Thoracic aorta endothelial cell (primary cell): Measurements from ENCODE around the gene ZMYM4. TPM values are rescaled to one million over a fixed set of nuclear protein-coding genes. Genes with fewer than 3 reads are reported as not detected.

Source experiments
- small RNA-seq: library from RNA; depleted of rRNA; stranded (forward); fragments of <200 nt; gene quantifications from one replicate; pipeline ENCODE3, GENCODE V24; 2012
- total RNA-seq: library from RNA; depleted of rRNA; stranded (reverse); fragments of >200 nt; gene quantifications from 2 replicates; pipeline ENCODE4 v1.2.3, GENCODE V29; 2012

The ZMYM4 gene
- total RNA-seq: 66.8 and 68.6 TPM in 2 replicates

DNA sequence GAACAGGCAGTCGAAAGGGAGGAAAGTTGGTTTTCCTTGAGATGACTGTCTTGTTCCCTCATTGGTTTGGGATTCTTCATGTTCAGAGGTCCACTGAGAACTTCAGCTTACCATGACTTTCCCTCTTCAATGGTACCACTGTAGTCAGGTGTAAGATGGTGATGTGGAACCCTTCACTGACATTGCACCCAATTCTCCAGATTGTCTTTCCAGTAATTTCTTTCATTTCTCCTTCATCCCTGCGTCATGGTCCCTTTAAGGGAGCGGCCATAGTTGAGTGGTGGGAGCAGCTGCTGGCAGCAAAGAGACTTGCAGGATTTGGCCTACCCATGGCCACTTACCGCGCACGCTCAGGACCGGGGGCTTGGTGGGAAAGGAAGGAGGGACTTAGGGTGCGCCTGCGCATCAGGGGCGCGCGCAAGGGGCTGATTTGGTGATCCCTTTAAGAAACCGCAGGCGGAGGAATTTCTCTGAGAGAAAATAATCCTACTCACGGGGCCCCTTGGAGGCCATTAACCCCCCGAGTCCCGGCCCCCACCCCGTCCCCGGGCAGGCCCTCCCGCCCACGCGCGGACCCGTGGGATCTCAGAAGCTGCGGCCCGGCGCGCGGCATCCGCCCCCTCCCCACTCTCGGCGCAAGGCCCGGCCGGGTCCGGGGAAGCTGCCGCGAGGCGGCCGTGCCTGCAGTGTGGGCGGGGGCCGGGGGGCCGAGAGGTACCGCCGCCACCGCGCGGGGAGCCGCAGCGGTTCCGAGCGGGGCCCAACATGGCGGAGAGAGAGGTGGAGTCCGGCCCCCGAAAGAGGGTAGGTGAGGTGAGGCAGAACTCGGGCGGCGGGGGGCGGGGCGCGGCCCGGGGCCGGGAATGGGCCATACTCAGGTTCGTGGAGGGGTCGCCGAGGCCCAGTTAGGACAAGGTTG lies at the start of gene ZMYM4:
TSS of gene ZMYM4 (plus strand) at position 428 of the 919 bp plus-strand sequence. CDS start at position 766, 338 bp downstream.

Small RNA genes within 50 kb of the gene (small RNA-seq; reads per million reads assigned to genes)
- not detected for gene RF00091

Other genes starting within 250 kb of the ZMYM4 start
- 27.6 and 27.9 TPM in 2 replicates for gene ZMYM6, start 236.8 kb upstream of the ZMYM4 start, total RNA-seq
- 33.6 and 49.5 TPM in 2 replicates for gene ZMYM1, start 189.3 kb upstream of the ZMYM4 start, total RNA-seq
- gene SFPQ, start 75.6 kb upstream of the ZMYM4 start, total RNA-seq: 381 and 432 TPM in 2 replicates